Keratinocyte (primary cell): ENCODE measurements around the gene SS18L1.

ENCODE experiments used
- EZH2 ChIP-seq: IDR thresholded peaks from one replicate; pipeline ENCODE4 v1.6.1; 2012; ENCODE audit warnings: inconsistent platforms, mild to moderate bottlenecking, low read length, moderate library complexity
- TF ChIP-seq, protein P1 (sequence below), 3 experiments: IDR thresholded peaks in 1 of 3; conservative IDR thresholded peaks in 1 of 3; optimal IDR thresholded peaks in 1 of 3; 2 replicates in 2 of 3; 3 replicates in 1 of 3; pipeline versions ENCODE3 to v1.5.1; 2011; ENCODE audit warnings: low read length in 3 of 3, mild to moderate bottlenecking in 3 of 3, moderate library complexity in 2 of 3, control low read depth in 1 of 3, inconsistent platforms in 1 of 3; ENCODE audit not compliant: insufficient read depth in 2 of 3; ENCODE audit errors: extremely low read depth in 1 of 3

DNA sequence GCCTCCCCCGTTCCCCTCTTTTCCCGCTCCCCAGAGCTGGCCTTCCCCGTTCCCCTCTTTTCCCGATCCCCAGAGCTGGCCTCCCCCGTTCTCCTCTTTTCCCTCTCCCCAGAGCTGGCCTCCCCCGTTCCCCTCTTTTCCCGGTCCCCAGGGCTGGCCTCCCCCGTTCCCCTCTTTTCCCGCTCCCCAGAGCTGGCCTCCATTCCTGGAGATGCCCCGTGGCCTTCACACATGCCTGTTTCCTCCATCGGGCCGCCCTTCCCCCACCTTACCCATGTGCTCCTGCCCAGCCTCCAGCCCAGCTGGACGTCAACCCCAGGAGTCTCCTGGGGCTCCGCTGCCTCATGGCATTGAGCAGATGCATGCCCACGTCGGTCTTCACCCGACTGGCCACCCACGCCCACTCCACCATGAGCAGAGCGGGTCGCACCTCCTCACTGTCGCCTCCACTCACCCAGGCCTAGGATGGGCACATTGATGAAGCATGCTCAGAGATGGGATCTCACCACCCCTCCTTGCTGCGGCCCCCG is 8.3 kb downstream of the SS18L1 start:
- TF ChIP-seq, protein P1, sequence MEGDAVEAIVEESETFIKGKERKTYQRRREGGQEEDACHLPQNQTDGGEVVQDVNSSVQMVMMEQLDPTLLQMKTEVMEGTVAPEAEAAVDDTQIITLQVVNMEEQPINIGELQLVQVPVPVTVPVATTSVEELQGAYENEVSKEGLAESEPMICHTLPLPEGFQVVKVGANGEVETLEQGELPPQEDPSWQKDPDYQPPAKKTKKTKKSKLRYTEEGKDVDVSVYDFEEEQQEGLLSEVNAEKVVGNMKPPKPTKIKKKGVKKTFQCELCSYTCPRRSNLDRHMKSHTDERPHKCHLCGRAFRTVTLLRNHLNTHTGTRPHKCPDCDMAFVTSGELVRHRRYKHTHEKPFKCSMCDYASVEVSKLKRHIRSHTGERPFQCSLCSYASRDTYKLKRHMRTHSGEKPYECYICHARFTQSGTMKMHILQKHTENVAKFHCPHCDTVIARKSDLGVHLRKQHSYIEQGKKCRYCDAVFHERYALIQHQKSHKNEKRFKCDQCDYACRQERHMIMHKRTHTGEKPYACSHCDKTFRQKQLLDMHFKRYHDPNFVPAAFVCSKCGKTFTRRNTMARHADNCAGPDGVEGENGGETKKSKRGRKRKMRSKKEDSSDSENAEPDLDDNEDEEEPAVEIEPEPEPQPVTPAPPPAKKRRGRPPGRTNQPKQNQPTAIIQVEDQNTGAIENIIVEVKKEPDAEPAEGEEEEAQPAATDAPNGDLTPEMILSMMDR (optimal IDR thresholded peaks at IDR 0.05 in 1 of 3, IDR thresholded peaks at IDR 0.05 in 1 of 3, conservative IDR thresholded peaks at IDR 0.05 in 1 of 3; ENCODE audit: extremely low read depth in 1 of 3, insufficient read depth in 2 of 3, low read length in 3 of 3): no peak
- no peak for TF ChIP-seq EZH2
